ENCODE data around the gene PHYKPL.

GRCh38 chr5:178218827-178219226, 13.8 kb downstream of the PHYKPL start:
- TF ChIP-seq CEBPB (IDR thresholded peaks at IDR 0.05; ENCODE audit: low read depth, low read length) (no peak), MXI1 (IDR thresholded peaks at IDR 0.05; ENCODE audit: borderline replicate concordance, low read depth, low read length) (no peak), CTCF (conservative IDR thresholded peaks at IDR 0.05; ENCODE audit: low read depth, low read length) (no peak), RCOR1 (IDR thresholded peaks at IDR 0.05; ENCODE audit: insufficient replicate concordance, low read length) (no peak), POLR2A (IDR thresholded peaks at IDR 0.05; ENCODE audit: low read depth, low read length) (no peak), RAD21 (IDR thresholded peaks at IDR 0.05; ENCODE audit: low read length) (no peak), SMC3 (IDR thresholded peaks at IDR 0.05; ENCODE audit: low read depth, low read length) (no peak), MAZ (IDR thresholded peaks at IDR 0.05; ENCODE audit: borderline replicate concordance, low read depth, low read length) (no peak), CHD1 (IDR thresholded peaks at IDR 0.05; ENCODE audit: low read depth, low read length) (no peak), RFX5 (IDR thresholded peaks at IDR 0.05; ENCODE audit: low read depth, low read length) (no peak), USF2 (IDR thresholded peaks at IDR 0.05; ENCODE audit: low read depth, low read length) (no peak), BHLHE40 (IDR thresholded peaks at IDR 0.05; ENCODE audit: low read depth, low read length) (no peak), NFE2L2 (IDR thresholded peaks at IDR 0.05; ENCODE audit: low read depth, low read length) (no peak), FOS (IDR thresholded peaks at IDR 0.05; ENCODE audit: low read depth, low read length) (no peak)

All from IMR-90 (cell line).